ENCODE data around the gene KL. TPM values are rescaled to one million over a fixed set of nuclear protein-coding genes. Genes with fewer than 3 reads are reported as not detected.

KL gene
- total RNA-seq, 2 experiments from 2014 or later = not detected

- Mint-ChIP-seq H3K36me3 (ENCODE audit: low read depth) (no peaks in the 10 kb centered on the region), H3K4me1 (ENCODE audit: low read depth) (peaks cover 9% of the 10 kb centered on the region), H3K27ac (no peak overlapping the region), H3K27me3 (peaks cover 33% of the 10 kb centered on the region), H3K4me3 (no peak overlapping the region), H3K9me3 (no peaks in the 10 kb centered on the region)
- H3K27me3 ChIP-seq (ENCODE audit: control insufficient read depth in 1 of 2, insufficient read depth in 2 of 2, low read length in 2 of 2) = peaks cover 0 to 8% of the 10 kb centered on the region in 2 experiments
- ChIA-PET POLR2A (no interaction called here), CTCF (no interaction called here)
- no peaks in the 10 kb centered on the region for H3K9me3 ChIP-seq (ENCODE audit: control insufficient read depth in 1 of 2, insufficient read depth in 1 of 2, low read length in 2 of 2)
- no peak for TF ChIP-seq CTCF (IDR thresholded peaks at IDR 0.05)
- H3K36me3 ChIP-seq (ENCODE audit: insufficient read depth, low read length) = no peaks in the 10 kb centered on the region
- no peaks in the 10 kb centered on the region for H3K4me1 ChIP-seq (ENCODE audit: insufficient read depth, low read length)
- intact Hi-C loops (cut with DNase I, micrococcal nuclease) = no loop called here
- no peak for DNase-seq
- no peak for ATAC-seq (ENCODE audit: poor library complexity)
- H3K4me3 ChIP-seq (ENCODE audit: low read length) = no peak overlapping the region
- H3K27ac ChIP-seq (ENCODE audit: low read depth in 1 of 2, low read length in 2 of 2) = no peak overlapping the region
Measured at GRCh38 chr13:33028620-33029019, 12.4 kb downstream of the KL start.

GRCh38 chr13:33031277-33031676 lies 15.1 kb downstream of the KL start:
- no peak for ATAC-seq (ENCODE audit: poor library complexity)
- H3K4me3 ChIP-seq (ENCODE audit: low read length) = no peak overlapping the region
- intact Hi-C loops (cut with DNase I, micrococcal nuclease) = no loop called here
- H3K4me1 ChIP-seq (ENCODE audit: insufficient read depth, low read length) = no peaks in the 10 kb centered on the region
- Mint-ChIP-seq H3K36me3 (ENCODE audit: low read depth) (no peaks in the 10 kb centered on the region), H3K4me1 (ENCODE audit: low read depth) (peaks cover 9% of the 10 kb centered on the region), H3K9me3 (no peaks in the 10 kb centered on the region), H3K4me3 (no peak overlapping the region), H3K27me3 (peaks cover 29% of the 10 kb centered on the region), H3K27ac (no peak overlapping the region)
- TF ChIP-seq CTCF (IDR thresholded peaks at IDR 0.05) = no peak
- no peak overlapping the region for H3K27ac ChIP-seq (ENCODE audit: low read depth in 1 of 2, low read length in 2 of 2)
- H3K27me3 ChIP-seq (ENCODE audit: control insufficient read depth in 1 of 2, insufficient read depth in 2 of 2, low read length in 2 of 2) = peaks cover 0 to 4% of the 10 kb centered on the region in 2 experiments
- POLR2A ChIA-PET = interaction anchor here (0.7 kb wide), 1 partner anchor 88 kb away, joined by 3 read pairs; no protein-coding TSS in a partner anchor
- no peaks in the 10 kb centered on the region for H3K36me3 ChIP-seq (ENCODE audit: insufficient read depth, low read length)
- H3K9me3 ChIP-seq (ENCODE audit: control insufficient read depth in 1 of 2, insufficient read depth in 1 of 2, low read length in 2 of 2) = no peaks in the 10 kb centered on the region
- CTCF ChIA-PET = no interaction called here
- DNase-seq = no peak

GRCh38 chr13:33032037-33032625 lies 15.9 kb downstream of the KL start:
- Histone ChIP-seq H3K27ac (ENCODE audit: low read depth in 1 of 2, low read length in 2 of 2) (no peak overlapping the region), H3K36me3 (ENCODE audit: insufficient read depth, low read length) (no peaks in the 10 kb centered on the region), H3K27me3 (ENCODE audit: control insufficient read depth in 1 of 2, insufficient read depth in 2 of 2, low read length in 2 of 2) (peaks cover 0 to 4% of the 10 kb centered on the region in 2 experiments), H3K4me1 (ENCODE audit: insufficient read depth, low read length) (no peaks in the 10 kb centered on the region), H3K9me3 (ENCODE audit: control insufficient read depth in 1 of 2, insufficient read depth in 1 of 2, low read length in 2 of 2) (no peaks in the 10 kb centered on the region), H3K4me3 (ENCODE audit: low read length) (no peak overlapping the region)
- Mint-ChIP-seq H3K9me3 (no peaks in the 10 kb centered on the region), H3K27ac (no peak overlapping the region), H3K4me3 (peak overlapping the region; percentile 6), H3K27me3 (peaks cover 24% of the 10 kb centered on the region), H3K36me3 (ENCODE audit: low read depth) (no peaks in the 10 kb centered on the region), H3K4me1 (ENCODE audit: low read depth) (peaks cover 9% of the 10 kb centered on the region)
- POLR2A ChIA-PET = no interaction called here
- ATAC-seq (ENCODE audit: poor library complexity) = no peak
- no peak for DNase-seq
- CTCF ChIA-PET = no interaction called here
- no peak for TF ChIP-seq CTCF (IDR thresholded peaks at IDR 0.05)
- intact Hi-C loops (cut with DNase I, micrococcal nuclease) = no loop called here
